Measurements from ENCODE around the gene ATP1A1. TPM values are rescaled to one million over a fixed set of nuclear protein-coding genes. Genes with fewer than 3 reads are reported as not detected.

ATP1A1 gene
- total RNA-seq, 4 donors from 2014 or later = 770 to 1,450 (median 1,316) TPM

DNA sequence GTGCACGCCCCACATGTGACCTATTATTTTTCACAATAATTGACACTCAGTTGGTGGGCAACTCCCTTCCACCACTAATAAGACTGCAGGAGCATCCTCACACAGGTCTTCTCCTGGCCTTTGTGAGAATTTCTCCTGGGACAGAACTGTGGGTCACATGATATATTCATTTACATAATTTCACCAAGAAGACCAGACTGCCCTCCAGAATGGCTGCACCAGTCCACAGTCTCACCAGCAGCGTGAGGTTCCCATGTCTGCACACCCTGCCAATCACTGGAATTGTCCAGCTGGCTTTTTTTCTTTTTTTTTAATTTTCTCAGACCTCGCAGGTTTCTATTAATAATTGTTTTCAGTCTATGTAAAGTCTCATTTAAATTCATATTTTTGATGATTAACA lies 41.3 kb downstream of the ATP1A1 start:
- 96 to 98% methylated on average over 3 of the region's 3 CpGs for WGBS, 2 donors
- H3K27ac ChIP-seq = no peak overlapping the region
- H3K4me1 ChIP-seq = peaks cover 6 to 8% of the 10 kb centered on the region in 2 donors
- intact Hi-C loops (cut with DNase I) = no loop called here
- no peaks in the 10 kb centered on the region for H3K36me3 ChIP-seq
- no peak for DNase-seq
- H3K9me3 ChIP-seq = no peaks in the 10 kb centered on the region
- TF ChIP-seq, protein P1, sequence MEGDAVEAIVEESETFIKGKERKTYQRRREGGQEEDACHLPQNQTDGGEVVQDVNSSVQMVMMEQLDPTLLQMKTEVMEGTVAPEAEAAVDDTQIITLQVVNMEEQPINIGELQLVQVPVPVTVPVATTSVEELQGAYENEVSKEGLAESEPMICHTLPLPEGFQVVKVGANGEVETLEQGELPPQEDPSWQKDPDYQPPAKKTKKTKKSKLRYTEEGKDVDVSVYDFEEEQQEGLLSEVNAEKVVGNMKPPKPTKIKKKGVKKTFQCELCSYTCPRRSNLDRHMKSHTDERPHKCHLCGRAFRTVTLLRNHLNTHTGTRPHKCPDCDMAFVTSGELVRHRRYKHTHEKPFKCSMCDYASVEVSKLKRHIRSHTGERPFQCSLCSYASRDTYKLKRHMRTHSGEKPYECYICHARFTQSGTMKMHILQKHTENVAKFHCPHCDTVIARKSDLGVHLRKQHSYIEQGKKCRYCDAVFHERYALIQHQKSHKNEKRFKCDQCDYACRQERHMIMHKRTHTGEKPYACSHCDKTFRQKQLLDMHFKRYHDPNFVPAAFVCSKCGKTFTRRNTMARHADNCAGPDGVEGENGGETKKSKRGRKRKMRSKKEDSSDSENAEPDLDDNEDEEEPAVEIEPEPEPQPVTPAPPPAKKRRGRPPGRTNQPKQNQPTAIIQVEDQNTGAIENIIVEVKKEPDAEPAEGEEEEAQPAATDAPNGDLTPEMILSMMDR (IDR thresholded peaks at IDR 0.05) = no peak
- no peak for TF ChIP-seq POLR2A (IDR thresholded peaks at IDR 0.05)
- H3K27me3 ChIP-seq = no peaks in the 10 kb centered on the region
- H3K4me3 ChIP-seq (replicated peaks in 1 of 3) = no peak overlapping the region

DNA sequence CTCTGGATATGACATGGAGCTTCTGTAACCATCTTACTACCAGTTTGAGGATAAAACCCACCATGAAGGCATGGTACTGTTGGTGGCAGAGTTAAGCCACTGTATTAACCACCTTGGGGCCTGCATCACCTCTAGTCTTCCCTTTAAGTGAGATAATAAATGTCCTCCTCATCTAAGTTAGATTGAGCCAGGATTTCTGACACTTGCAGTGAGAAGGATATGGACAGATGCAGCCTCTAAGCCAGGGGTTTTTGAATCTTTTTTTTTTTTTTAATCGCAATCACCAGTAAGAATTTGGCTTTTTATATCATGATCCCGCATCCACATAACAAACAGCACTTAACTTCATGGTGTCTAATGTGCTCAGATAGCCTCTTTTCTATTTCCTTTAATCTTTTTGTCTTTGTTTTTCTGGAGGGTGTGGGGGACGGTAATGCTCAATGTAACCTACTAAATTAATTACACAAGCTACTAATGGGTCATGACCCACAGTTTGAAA lies 42.2 kb downstream of the ATP1A1 start:
- no peak for DNase-seq
- no peaks in the 10 kb centered on the region for H3K36me3 ChIP-seq
- TF ChIP-seq, protein P1 (IDR thresholded peaks at IDR 0.05) = no peak
- no peak for TF ChIP-seq POLR2A (IDR thresholded peaks at IDR 0.05)
- intact Hi-C loops (cut with DNase I) = no loop called here
- peaks cover 6 to 8% of the 10 kb centered on the region in 2 donors for H3K4me1 ChIP-seq
- H3K9me3 ChIP-seq = no peaks in the 10 kb centered on the region
- no peaks in the 10 kb centered on the region for H3K27me3 ChIP-seq
- H3K27ac ChIP-seq = no peak overlapping the region
- WGBS, 2 donors = 92% methylated on average over 3 of the region's 3 CpGs
- no peak overlapping the region for H3K4me3 ChIP-seq (replicated peaks in 1 of 3)

DNA sequence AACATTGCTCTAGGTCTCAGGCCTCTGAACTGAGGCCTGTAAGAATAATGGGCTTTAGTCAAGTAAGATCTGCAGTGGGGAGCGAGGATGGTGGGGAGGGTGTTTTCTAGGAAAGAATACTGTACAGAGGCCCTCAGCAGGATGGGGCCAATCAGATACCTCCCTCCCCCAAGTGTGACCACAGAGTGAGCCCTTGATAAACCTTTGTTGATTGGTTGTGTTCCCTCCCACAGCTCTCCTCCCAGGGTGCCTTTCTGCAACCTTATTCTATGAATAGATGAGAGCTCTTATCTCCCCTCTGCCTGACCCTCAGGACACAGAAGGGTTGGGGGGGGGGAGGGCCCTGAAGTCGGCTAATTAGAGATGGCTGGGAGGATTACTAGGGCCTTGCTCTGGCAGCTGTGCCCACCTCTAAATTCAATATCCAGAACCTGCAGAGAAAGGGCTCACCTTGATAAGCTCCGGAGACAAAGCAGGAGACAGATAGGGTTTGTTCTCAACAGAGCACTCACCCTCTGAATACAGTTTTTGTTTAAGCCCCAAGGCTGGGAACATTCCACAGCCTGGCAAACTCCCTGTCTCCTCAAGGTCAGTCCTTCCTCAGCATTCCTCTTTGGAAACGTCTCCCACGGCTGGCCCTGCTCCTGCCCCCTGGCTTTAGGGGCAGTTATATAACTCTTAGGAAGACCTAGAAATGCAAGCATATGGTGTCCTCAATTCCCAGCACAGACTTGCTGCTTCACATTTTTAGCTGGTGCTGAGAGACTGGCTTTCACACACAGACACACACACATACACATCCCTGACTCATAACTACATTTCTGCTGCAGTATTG lies 42.9 kb downstream of the ATP1A1 start:
- no peak overlapping the region for H3K4me3 ChIP-seq (replicated peaks in 1 of 3)
- TF ChIP-seq POLR2A (IDR thresholded peaks at IDR 0.05) = no peak
- no peak for DNase-seq
- H3K27me3 ChIP-seq = no peaks in the 10 kb centered on the region
- no peaks in the 10 kb centered on the region for H3K9me3 ChIP-seq
- intact Hi-C loops (cut with DNase I) = no loop called here
- no peak overlapping the region for H3K27ac ChIP-seq
- WGBS, 2 donors = 64% methylated on average over 5 of the region's 5 CpGs
- peaks cover 6 to 8% of the 10 kb centered on the region in 2 donors for H3K4me1 ChIP-seq
- H3K36me3 ChIP-seq = no peaks in the 10 kb centered on the region

DNA sequence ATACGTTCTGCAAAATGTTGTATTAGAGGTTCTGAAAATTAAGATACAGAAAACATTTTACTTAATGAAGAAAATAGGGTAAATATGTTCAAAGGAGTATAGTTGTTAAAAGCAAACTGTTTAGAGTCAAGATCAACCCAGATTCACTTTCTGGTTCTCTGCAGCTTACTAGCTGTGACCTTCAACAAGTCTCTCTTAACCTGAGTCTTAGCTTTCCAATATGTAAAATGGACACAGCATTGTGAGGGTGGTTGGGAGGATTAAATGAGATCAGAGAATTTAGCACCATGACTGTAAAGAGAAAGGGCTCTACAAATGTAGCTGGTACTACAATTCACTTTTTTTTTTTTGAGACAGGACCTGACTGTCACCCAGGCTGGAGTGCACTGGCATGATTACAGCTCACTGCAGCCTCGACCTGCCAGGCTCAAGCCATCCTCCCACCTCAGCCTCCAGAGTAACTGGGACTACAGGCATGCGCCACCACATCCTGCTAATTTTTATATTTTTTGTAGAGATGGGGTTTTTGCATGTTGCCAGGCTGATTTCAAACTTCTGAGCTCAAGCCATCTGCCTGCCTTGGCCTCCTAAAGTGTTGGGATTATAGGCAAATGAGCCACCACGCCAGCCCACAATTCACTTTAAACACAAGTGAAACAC lies 43.9 kb downstream of the ATP1A1 start:
- 91 to 93% methylated on average over 4 of the region's 4 CpGs for WGBS, 2 donors
- no peak for TF ChIP-seq POLR2A (IDR thresholded peaks at IDR 0.05)
- TF ChIP-seq, protein P1 (IDR thresholded peaks at IDR 0.05) = no peak
- Histone ChIP-seq H3K27me3 (no peaks in the 10 kb centered on the region), H3K9me3 (no peaks in the 10 kb centered on the region), H3K27ac (peak overlapping the region in 1 of 3 donors; percentile 63), H3K36me3 (no peaks in the 10 kb centered on the region), H3K4me3 (replicated peaks in 1 of 3) (no peak overlapping the region), H3K4me1 (peaks cover 6 to 8% of the 10 kb centered on the region in 2 donors)
- no peak for DNase-seq
- intact Hi-C loops (cut with DNase I) = no loop called here

DNA sequence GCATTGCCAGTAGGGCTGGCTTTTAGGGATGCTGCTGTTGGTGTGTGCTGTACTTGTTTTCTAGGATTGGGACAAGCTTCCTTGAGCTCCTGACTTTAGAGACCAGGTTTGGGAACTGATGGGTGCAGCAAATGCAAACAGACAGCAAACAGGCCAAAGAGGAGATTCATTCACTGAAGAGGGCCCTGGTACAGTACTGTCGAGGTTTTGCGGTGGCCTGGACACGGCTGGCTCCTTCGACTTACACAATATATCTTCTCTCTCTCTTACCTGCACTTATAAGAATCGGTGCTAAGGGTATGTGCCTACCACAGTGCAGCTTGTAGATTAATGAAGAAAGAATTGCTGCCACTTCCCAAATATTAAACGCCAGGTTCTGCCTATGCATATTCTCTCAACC lies 44.6 kb downstream of the ATP1A1 start:
- Histone ChIP-seq H3K9me3 (no peaks in the 10 kb centered on the region), H3K27me3 (no peaks in the 10 kb centered on the region), H3K36me3 (no peaks in the 10 kb centered on the region), H3K4me3 (replicated peaks in 1 of 3) (peak overlapping the region; percentile 65 to 90 (median 76)), H3K27ac (peak overlapping the region in 2 of 3 donors; percentile 43 to 63), H3K4me1 (peaks cover 6 to 8% of the 10 kb centered on the region in 2 donors)
- TF ChIP-seq, protein P1 (IDR thresholded peaks at IDR 0.05) = no peak
- no peak for TF ChIP-seq POLR2A (IDR thresholded peaks at IDR 0.05)
- intact Hi-C loops (cut with DNase I) = no loop called here
- DNase-seq = no peak
- WGBS, 2 donors = 66 to 78% methylated on average over 6 of the region's 6 CpGs
